Stimulated activated naive CD8-positive, alpha-beta T cell treated with anti-CD3 and anti-CD28 coated beads, Interleukin-15, amount 100 ng/mL, for 72 hours (primary cell): Measurements from ENCODE around the gene GALNS.

Experiments used
- ATAC-seq: fragments of 150-1000 bp; cut with Tn5 transposase; 2 replicates; pipeline ENCODE4 v1.10.0; 2021; ENCODE audit warnings: mild to moderate bottlenecking, moderate library complexity
- DNase-seq, 2 donors: peaks; one replicate each; pipeline ENCODE4 v3.0.0; 2021 to 2022
- H3K27ac Mint-ChIP-seq, 2 donors: one replicate each; pipeline ENCODE4 v1.8.0; 2022; ENCODE audit warnings: mild to moderate bottlenecking in 2 of 2, mixed read lengths in 2 of 2, moderate library complexity in 2 of 2
- H3K27me3 Mint-ChIP-seq: one replicate; pipeline ENCODE4 v1.8.0; 2022; ENCODE audit warnings: mixed read lengths
- H3K4me1 Mint-ChIP-seq: one replicate; pipeline ENCODE4 v1.8.0; 2022; ENCODE audit warnings: mild to moderate bottlenecking, mixed read lengths
- H3K4me3 Mint-ChIP-seq, 2 donors: one replicate each; pipeline ENCODE4 v1.8.0; 2022; ENCODE audit warnings: mild to moderate bottlenecking in 2 of 2, mixed read lengths in 2 of 2, moderate library complexity in 1 of 2
- H3K9me3 Mint-ChIP-seq, 2 donors: one replicate each; pipeline ENCODE4 v1.8.0; 2022; ENCODE audit warnings: mixed read lengths in 2 of 2

GALNS gene, protein sequence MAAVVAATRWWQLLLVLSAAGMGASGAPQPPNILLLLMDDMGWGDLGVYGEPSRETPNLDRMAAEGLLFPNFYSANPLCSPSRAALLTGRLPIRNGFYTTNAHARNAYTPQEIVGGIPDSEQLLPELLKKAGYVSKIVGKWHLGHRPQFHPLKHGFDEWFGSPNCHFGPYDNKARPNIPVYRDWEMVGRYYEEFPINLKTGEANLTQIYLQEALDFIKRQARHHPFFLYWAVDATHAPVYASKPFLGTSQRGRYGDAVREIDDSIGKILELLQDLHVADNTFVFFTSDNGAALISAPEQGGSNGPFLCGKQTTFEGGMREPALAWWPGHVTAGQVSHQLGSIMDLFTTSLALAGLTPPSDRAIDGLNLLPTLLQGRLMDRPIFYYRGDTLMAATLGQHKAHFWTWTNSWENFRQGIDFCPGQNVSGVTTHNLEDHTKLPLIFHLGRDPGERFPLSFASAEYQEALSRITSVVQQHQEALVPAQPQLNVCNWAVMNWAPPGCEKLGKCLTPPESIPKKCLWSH

GRCh38 chr16:88856828-88857727 lies at the start of gene GALNS, which contains the start of gene TRAPPC2L:
TSS of gene GALNS (minus strand) at chr16:88856947. CDS start at chr16:88856877, 70 bp downstream.
TSS of gene TRAPPC2L (plus strand) at chr16:88857127. CDS start at chr16:88857151, 24 bp downstream.
- Mint-ChIP-seq H3K4me1 (peaks cover 39% of the 10 kb centered on the region), H3K4me3 (peak within 1 kb of the TSS; percentile 91 to 100), H3K27me3 (no peaks in the 10 kb centered on the region), H3K9me3 (no peaks in the 10 kb centered on the region), H3K27ac (peak within 1 kb of the TSS; percentile 88 to 98)
- DNase-seq = peak; percentile 98 to 99
- peak; percentile 82 for ATAC-seq

GRCh38 chr16:88906020-88906419 lies 49.3 kb upstream of the GALNS start:
- Mint-ChIP-seq H3K27ac (peak overlapping the region in 1 of 2 donors; percentile 44), H3K9me3 (no peaks in the 10 kb centered on the region), H3K4me1 (peaks cover 8% of the 10 kb centered on the region), H3K27me3 (no peaks in the 10 kb centered on the region), H3K4me3 (no peak overlapping the region)
- ATAC-seq (no peak), DNase-seq (no peak)

- Mint-ChIP-seq H3K4me1 (peaks cover 8% of the 10 kb centered on the region), H3K27me3 (no peaks in the 10 kb centered on the region), H3K9me3 (no peaks in the 10 kb centered on the region), H3K27ac (no peak overlapping the region), H3K4me3 (no peak overlapping the region)
- ATAC-seq (no peak), DNase-seq (no peak)
Measured at GRCh38 chr16:88905563-88905962, 48.8 kb upstream of the GALNS start.

GRCh38 chr16:88904676-88905365 lies 48.1 kb upstream of the GALNS start:
- Mint-ChIP-seq H3K4me1 (peaks cover 8% of the 10 kb centered on the region), H3K27me3 (no peaks in the 10 kb centered on the region), H3K4me3 (no peak overlapping the region), H3K9me3 (no peaks in the 10 kb centered on the region), H3K27ac (no peak overlapping the region)
- DNase-seq = no peak
- ATAC-seq = no peak

DNA sequence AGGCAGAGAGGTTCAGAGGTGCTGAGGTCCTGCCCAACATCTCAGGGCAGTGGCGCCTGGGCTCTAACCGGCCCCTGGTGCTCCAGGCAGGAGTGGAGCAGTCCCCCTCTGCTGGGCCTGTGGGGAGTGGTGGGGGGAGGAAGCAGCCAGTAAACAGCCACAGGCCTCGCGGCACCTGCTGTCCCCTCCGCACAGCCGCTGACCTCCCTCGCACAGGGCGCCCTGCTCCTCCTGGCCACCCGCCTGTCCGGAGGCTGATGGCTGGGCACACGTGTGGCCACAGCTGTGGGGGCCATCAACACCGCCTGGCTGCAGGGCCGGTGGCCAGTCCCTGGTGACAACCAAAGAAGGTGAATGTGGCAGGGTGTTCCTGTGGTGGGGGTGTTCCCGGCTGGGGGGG lies 46.5 kb upstream of the GALNS start:
- Mint-ChIP-seq H3K4me1 (peaks cover 8% of the 10 kb centered on the region), H3K4me3 (no peak overlapping the region), H3K9me3 (no peaks in the 10 kb centered on the region), H3K27me3 (no peaks in the 10 kb centered on the region), H3K27ac (no peak overlapping the region)
- no peak for ATAC-seq
- DNase-seq = no peak

GRCh38 chr16:88902744-88903143 lies 46.0 kb upstream of the GALNS start:
- no peak overlapping the region for H3K4me3 Mint-ChIP-seq

DNA sequence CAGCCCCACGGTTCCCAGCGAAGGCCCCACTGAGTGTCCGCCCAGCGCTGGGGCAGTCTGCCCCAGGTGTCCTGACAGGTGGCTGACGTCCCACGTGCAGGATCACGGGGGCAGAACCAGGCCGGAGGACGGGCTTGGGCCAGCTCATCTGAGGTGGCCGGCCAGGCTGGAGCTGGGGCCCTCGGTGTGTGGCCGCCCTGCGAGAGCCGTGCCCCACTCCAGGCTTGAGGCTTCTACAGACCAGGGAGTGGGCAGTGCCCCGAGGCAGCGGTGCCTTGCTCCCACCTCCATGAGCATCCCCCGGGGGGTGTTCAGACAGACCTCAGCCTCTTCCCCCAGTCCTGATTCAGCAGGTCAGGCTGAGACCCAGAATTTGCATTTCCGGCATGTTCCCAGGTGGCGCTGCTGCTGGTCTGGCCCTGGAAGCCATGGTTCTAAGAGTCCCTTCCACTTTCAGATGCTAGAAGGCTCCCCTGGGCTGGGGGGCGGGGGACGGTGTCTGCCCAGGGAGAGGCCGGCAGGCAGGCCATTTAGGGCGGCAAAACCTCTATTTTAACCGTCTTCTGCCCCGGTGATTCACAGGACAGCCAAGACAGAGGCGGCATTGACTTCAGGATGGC lies 45.1 kb upstream of the GALNS start:
- Mint-ChIP-seq H3K4me1 (peaks cover 8% of the 10 kb centered on the region), H3K27ac (no peak overlapping the region), H3K9me3 (no peaks in the 10 kb centered on the region), H3K4me3 (no peak overlapping the region), H3K27me3 (no peaks in the 10 kb centered on the region)
- DNase-seq = no peak
- no peak for ATAC-seq

More at GRCh38 chr16:88902744-88903143, 46.0 kb upstream of the GALNS start:
- Mint-ChIP-seq H3K9me3 (no peaks in the 10 kb centered on the region), H3K4me1 (peaks cover 8% of the 10 kb centered on the region), H3K27ac (no peak overlapping the region), H3K27me3 (no peaks in the 10 kb centered on the region)
- no peak for DNase-seq
- ATAC-seq = no peak

DNA sequence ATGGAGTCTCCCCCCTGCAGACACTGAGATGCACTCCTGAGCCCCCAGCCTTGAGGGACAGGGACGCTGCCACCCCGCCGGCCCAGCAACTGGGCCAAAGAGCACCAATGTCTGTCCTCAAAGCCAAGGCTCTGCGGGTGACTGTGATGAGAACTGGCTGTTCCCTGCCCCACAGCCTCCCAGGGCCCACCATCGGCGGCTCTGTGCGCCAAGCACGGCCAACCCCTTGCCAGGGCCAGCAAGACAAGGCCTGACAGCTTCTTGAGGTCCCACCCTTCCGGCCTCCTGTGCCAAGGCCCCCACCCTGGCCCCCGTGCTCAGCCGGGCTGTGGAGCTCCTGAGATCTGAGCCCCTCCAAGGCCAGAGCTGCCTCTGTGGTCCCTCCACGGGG lies 43.9 kb upstream of the GALNS start:
- ATAC-seq (no peak), DNase-seq (no peak)
- Mint-ChIP-seq H3K4me1 (no peaks in the 10 kb centered on the region), H3K27me3 (no peaks in the 10 kb centered on the region), H3K27ac (no peak overlapping the region), H3K9me3 (no peaks in the 10 kb centered on the region), H3K4me3 (no peak overlapping the region)

- Mint-ChIP-seq H3K4me1 (no peaks in the 10 kb centered on the region), H3K9me3 (no peaks in the 10 kb centered on the region), H3K4me3 (no peak overlapping the region), H3K27ac (no peak overlapping the region), H3K27me3 (no peaks in the 10 kb centered on the region)
- DNase-seq (no peak), ATAC-seq (no peak)
Measured at GRCh38 chr16:88899901-88900661, 43.3 kb upstream of the GALNS start.

DNA sequence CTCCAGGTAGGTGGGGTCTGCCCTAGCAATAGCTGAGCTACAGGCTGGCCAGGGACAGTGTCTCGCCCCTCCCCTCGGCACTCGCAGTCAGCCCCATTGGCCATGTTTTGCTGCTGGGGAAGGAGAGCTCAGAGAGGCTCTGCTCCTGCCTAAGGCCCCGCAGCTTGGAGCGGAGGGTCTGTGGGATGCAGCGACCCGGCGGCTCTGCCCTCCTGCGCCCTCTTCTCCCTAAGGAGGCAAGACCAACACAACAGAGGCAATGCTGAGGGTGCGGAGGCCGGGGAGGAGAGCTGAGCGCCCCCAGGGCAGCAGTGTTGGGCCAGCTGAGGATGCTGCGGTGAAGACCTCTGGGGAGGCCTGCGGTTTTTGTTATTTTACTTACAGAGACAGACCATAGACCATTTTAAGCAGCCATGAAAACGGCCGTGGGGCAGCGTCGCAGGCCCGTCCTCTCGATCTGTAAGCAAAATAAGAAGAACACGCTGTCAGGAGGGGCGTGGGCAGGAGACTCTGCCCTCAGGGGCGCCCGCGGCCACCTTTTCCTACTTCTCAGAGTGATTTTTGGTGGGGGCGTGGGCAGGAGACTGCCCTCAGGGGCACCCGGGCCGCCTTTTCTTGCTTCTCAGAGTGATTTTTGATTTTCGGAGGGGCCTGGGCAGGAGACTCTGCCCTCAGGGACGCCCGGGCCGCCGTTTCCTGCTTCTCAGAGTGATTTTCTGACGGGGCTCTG lies 41.1 kb upstream of the GALNS start:
- ATAC-seq (no peak), DNase-seq (no peak)
- Mint-ChIP-seq H3K4me1 (peaks cover 5% of the 10 kb centered on the region), H3K4me3 (no peak overlapping the region), H3K27me3 (no peaks in the 10 kb centered on the region), H3K27ac (no peak overlapping the region), H3K9me3 (no peaks in the 10 kb centered on the region)

DNA sequence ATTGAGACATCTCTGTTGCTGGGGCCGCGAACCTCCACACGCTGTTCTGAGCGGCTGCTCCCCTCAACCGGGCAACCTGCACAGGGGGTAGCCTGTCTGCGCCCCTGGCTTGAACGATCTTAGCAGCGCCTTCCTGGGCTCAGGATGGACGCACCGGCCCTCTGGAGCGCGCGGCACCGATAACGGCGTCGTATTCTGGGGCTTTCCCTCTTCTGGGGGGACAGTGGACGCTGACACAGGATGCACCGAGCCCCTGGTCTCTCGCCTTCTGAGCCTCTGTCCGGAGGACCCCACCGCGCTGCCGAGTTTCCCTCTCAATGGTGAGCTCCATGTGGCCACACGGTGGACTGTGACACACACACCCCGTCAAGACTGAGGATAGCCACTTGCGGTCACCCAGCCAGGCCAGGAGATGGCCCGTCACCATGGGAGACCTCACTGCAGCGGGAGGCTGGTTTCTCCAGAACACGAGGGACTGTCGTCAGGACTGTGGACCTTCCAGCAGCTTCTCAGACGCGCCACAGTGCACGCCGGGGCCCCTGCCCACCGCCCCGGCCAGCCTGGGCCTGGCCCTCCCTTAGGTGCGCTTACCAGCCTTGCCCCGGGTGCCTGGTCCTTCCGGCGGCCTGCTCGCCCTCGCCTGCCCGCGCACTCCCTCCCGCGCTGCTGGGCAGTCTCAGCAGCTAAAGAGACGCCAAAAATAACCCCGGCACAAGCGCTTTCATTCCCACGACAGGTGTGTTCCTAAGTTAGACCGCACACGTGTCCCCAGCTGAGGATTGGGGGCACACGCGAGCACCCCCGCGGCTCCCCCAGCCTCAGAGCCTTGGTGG lies 39.7 kb upstream of the GALNS start:
- H3K4me3 Mint-ChIP-seq = no peak overlapping the region

DNA sequence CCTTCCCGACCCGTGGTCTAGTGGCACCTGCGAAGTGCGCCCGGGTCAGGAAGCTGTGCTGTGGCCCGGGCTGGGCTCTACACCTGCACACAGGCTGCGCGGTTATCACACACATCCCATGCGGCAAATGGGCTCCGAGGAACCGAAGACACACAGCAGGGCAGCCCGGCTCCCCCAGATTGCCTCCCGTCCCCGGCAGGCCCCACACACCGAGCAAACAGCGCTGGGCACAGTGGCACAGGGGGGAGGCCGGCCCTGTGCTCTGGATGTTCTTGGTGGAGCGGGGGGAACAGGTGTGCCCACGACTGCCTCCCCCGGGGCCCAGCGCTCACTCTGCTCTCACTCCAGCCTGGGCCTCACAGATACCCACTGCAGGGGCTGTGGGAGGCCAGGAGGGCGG lies 38.6 kb upstream of the GALNS start:
- H3K9me3 Mint-ChIP-seq = no peaks in the 10 kb centered on the region
- no peak for DNase-seq
- H3K4me3 Mint-ChIP-seq = no peak overlapping the region
- peaks cover 5% of the 10 kb centered on the region for H3K4me1 Mint-ChIP-seq
- H3K27me3 Mint-ChIP-seq = no peaks in the 10 kb centered on the region
- no peak overlapping the region for H3K27ac Mint-ChIP-seq
- ATAC-seq = no peak

More for the DNA sequence above, 39.7 kb upstream of the GALNS start:
- H3K9me3 Mint-ChIP-seq = no peaks in the 10 kb centered on the region
- H3K27me3 Mint-ChIP-seq = no peaks in the 10 kb centered on the region
- no peak overlapping the region for H3K27ac Mint-ChIP-seq
- ATAC-seq = no peak
- peaks cover 5% of the 10 kb centered on the region for H3K4me1 Mint-ChIP-seq
- DNase-seq = no peak

GRCh38 chr16:88894681-88895300 lies 38.0 kb upstream of the GALNS start:
- Mint-ChIP-seq H3K9me3 (no peaks in the 10 kb centered on the region), H3K4me3 (no peak overlapping the region), H3K4me1 (peaks cover 5% of the 10 kb centered on the region), H3K27me3 (no peaks in the 10 kb centered on the region), H3K27ac (no peak overlapping the region)
- DNase-seq = no peak
- peak; percentile 26 for ATAC-seq
